Cerebellar cortex (tissue), 1 donor: ENCODE results near the gene SRPK3.
"Not testable (repeated sequence)": the region's sequence is repeated elsewhere in the genome, so short reads cannot be mapped to it uniquely, and the experiment has no call there.

ENCODE experiments used
- DNase-seq: peaks from one replicate; pipeline ENCODE4 v3.0.0-alpha.2; 2015; ENCODE audit warnings: low spot score

SRPK3 gene, protein sequence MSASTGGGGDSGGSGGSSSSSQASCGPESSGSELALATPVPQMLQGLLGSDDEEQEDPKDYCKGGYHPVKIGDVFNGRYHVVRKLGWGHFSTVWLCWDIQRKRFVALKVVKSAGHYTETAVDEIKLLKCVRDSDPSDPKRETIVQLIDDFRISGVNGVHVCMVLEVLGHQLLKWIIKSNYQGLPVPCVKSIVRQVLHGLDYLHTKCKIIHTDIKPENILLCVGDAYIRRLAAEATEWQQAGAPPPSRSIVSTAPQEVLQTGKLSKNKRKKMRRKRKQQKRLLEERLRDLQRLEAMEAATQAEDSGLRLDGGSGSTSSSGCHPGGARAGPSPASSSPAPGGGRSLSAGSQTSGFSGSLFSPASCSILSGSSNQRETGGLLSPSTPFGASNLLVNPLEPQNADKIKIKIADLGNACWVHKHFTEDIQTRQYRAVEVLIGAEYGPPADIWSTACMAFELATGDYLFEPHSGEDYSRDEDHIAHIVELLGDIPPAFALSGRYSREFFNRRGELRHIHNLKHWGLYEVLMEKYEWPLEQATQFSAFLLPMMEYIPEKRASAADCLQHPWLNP

DNA sequence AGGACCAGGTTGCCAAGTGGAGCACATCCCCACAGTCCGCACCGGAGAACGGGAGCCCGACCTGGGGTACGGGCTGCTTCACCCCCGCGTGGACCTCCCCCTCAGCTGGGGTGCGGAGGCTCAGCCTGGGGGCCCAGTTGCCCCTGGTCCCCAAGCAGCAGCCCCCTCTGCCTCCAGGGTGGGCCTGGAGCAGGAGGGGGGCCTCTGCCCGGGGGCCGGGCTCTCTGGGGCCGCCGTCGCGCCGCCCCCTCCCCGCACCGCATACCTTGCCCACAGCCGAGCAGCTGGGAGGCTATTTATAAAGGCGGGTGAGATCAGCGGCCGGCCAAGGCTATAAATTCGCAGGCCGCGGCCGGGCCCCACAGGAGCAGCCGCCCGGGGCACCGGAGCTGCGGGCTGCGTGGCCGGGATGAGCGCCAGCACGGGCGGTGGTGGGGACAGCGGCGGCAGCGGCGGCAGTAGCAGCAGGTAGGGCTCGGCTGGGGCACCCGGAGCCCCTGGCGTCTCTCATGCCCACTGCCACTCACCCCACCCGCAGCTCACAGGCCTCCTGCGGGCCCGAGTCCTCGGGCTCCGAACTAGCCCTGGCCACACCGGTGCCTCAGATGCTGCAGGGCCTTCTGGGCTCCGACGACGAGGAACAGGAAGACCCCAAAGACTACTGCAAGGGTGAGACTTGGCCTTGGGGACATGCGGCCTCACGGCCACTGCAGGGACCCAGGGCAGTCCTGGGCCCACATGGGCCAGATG, at the start of gene SRPK3:
Gene SRPK3, plus strand, starts transcription at position 364 of the 750 bp plus-strand sequence. Its CDS starts 46 bp downstream, at position 410.
- no peak for DNase-seq

DNA sequence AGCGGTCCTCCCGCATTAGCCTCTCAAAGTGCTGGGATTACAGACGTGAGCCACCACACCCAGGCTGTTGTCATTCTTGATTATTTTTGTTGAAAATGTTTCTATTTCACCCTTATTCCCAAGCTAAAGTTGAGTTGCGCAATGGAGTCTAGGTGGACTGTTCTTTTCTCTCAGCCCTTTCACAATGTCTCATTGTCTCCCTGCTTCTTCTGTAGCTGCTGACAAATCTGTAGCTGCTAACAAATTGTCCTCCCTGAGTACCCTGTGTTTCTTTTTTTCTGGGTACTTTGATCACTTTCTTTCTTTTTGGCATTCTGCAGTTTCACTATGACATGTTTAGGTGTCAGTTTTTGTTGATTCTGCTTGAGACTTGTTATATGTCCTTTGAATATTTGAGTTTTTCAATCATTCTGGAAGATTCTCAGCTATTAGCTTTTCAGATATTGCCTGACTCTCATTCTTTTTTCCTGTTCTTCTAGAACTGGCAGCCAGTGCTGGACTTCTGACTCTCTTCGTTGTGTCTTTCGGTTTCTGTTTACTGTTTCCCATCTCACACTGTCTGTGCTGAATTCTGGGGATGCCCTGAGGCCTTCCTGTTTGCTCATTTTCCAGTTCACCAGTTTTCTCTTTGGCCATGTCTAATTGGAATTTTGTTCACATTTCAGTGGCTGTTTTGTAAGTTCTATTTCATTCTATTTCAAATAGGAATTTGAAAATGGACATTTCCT, 49.6 kb upstream of the SRPK3 start:
- no peak for DNase-seq

DNA sequence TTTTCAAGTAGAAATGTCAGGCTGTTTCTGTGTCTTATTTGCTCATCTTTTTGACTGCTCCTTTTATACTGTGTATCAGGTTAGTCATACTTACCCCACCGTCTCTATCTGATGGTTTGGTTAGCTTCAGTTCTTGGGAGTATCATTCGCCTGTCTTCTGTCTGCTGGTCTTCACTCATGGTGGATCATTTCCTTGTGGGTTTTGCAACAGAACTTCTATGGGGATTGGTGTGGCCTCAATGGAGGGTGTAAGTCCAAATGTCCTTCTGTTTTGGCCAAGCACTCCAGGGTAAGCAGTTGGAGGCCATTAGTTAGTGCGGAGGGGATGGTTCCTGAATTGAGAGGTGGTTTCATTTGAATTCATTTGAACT, 49.0 kb upstream of the SRPK3 start:
- no peak for DNase-seq

DNA sequence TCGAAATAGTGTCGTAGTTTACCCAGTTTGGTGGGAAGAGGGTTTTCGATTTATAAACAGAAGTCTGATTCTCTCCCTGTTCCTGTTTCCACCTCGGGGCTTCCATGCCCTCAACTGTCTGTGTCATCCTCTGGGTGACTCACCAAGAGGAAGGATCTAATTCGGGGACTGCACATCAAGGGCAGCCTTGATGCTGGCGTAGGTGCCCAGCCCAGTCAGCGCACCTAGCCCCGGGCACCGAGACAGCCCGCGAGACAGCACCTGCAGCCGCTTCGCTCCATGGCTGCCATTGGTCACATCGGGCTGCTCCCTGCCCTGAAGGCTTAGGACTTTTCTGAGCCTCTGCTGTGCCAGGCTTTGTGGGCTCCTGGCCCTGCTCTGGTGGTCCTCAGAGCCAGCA, 48.4 kb upstream of the SRPK3 start:
- DNase-seq, result no peak

DNA sequence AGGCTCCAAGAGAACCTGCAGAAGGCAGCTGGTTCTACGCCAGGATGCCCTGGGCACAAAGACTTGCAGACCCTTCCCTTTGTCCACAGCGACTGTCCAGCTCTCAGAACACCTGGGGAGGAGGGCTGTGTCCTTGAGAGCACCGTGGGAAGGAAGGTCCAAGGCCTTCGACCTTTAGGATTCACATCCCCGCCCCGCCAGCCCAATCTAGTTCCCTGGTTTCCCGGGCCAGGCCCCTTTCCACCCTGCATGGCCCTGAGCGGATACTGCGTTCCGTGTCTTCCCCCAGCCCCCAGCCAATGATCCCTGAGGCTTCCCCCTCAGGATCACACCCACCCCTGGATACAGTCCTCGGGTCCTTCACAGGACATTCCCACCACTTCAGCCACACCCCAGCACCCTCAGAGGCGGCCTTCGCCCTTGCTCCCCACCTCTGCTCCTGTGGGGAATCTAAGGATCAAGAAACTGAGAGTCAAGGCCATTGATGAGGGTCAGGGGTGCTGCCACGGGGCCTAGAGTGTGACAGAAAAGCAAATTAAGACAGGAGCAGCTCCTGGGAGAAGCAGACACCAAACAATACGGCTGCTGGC, 47.1 kb upstream of the SRPK3 start:
- no peak for DNase-seq

DNA sequence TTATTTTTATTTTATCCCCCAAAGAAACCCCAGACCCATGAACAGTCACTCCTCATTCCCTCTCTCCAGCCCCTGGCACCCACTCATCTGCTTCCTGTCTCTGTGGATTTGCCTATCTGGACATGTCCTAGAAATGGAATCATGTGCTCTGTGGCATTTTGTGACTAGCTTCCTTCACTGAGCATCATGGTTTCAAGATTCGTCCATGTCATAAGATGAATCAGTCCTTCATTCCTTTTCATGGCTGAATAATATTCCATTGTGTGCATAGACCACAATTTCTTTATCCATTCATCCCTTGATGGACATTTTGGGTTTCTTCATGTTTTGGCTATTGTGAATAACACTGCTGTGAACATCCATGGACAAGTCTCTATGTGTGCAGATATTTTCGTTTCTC, 46.0 kb upstream of the SRPK3 start:
- no peak for DNase-seq

DNA sequence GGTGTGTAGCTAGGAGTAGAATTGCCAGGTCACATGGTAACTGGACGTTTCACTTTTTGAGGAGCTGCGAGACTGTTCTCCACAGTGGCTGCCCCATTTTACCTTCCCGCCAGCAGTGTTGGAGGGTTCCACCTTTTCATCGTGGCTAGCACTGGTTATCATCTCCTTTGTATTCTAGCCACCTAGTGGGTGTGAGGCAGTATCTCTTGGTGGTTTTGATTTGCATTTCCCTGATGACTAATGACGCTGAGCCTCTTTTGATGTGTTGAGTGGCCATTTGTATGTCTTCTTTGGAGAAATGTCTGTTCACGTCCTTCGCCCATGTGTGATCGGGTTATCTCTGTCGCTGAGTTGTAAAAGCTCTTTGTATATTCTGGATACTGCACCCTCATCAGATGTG, 45.6 kb upstream of the SRPK3 start:
- DNase-seq, result no peak

DNA sequence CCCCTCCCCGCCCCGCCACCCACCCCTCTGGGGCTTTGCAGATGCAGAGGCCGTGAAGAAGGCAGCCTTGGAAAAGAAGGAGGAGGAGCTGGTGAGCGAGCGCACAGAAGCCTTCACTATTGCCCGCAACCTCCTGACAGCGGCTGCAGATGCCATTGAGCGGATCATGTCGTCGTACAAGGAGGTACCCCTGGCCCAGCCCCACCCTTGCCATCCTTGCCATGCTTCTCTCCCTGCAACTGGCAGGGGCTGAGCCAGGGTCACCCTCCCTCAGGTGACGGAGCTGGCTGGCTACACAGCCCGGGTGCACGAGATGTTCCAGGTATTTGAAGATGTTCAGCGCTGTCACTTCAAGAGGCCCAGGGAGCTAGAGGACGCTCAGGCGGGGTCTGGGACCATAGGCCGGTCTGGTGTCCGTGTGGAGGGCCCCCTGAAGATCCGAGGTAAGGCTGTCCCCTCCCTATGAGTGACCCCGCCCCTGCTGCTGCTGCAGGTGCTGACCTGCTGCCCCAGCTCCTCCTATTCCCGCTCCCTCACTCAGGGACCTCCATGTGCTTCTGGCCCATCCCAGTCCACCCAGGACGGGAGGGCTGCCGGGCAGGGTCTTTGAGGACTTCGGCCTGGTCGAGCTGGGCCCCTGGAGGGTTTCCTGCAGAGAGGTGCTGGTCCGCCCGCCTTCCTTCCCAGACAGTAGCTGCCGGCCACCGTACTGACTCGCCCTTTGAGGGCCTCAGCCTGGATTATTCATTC, 44.6 kb upstream of the SRPK3 start:
- no peak for DNase-seq

DNA sequence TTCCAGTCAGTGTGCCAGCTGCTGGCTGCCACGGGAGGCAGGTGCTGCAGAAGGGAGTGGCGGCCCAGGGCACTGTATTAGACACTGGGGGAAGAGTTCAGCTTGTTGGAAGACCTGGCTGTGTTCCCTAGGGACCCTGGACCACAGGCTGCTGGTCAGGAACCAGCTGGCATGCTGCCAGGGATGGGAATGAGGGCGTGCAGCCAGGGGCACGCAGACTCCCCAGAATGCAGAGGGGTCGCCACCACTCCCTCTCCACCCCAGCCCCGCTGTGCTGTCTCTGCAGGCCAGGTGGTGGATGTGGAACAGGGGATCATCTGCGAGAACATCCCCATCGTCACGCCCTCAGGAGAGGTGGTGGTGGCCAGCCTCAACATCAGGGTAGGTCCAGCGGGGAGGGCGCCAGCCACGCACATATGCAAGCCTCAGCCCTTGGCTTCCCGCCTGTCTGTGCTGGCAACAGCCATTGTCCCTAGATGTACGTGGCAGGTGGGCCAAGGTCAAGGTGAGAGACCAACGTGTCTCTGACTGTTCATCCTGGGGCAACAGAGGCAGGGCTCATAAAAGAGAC, 43.9 kb upstream of the SRPK3 start:
- DNase-seq, result no peak

DNA sequence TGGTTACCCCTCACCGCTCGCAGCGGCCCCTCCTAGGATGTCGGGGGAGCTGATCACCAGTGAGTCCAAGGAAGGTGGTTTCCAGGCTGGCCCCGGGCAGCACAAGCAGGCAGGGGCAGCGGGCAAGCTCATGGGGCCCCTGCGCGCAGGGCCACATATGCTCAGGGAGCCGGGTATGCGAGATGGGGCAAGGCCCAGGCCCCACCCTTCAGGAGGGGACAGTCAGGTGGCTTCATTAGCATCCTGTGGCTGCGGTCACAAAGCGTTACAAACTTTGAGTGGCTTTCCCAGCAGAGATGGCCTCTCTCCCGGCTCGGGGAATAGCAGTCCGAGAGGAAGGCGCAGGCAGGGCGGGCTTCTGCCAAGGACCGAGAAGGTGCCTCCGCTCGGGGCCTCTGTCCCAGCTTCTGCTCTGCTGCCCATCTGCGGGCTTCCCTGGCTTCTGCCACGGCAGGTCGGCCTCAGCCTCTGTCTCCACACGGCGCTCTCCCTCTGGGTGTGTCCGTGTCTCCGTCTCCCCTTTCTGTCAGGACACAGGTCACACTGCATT, 42.7 kb upstream of the SRPK3 start:
- DNase-seq, result no peak

DNA sequence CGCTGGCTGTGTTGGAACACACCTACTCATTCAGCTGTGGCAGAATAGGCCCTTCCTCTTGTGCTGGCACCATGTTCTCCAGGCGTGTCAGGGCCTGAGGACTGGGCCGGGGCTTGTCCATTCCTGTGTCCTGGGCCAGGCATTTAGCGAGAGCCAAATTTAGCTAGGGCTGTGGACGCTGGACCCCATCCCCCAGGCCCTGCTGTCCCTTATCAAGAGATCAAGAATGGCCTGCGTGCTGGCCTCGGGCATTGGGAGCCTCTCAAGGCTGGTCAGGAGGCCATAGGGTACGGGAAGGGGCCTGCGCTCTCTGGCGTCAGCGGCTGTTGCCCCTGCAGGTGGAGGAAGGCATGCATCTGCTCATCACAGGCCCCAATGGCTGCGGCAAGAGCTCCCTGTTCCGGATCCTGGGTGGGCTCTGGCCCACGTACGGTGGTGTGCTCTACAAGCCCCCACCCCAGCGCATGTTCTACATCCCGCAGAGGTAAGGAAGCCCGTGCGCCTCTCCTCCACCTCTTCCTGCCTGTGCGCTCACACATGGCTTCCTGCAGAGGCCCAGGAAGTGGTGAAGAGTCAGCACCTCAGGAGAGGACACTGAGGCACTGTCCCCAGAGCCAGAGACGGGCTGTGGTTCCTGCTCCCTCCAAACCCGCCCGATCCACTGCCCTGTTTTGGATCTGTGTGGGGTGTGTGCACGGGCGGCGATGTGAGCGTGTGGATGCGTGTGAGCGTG, 40.9 kb upstream of the SRPK3 start:
- no peak for DNase-seq

DNA sequence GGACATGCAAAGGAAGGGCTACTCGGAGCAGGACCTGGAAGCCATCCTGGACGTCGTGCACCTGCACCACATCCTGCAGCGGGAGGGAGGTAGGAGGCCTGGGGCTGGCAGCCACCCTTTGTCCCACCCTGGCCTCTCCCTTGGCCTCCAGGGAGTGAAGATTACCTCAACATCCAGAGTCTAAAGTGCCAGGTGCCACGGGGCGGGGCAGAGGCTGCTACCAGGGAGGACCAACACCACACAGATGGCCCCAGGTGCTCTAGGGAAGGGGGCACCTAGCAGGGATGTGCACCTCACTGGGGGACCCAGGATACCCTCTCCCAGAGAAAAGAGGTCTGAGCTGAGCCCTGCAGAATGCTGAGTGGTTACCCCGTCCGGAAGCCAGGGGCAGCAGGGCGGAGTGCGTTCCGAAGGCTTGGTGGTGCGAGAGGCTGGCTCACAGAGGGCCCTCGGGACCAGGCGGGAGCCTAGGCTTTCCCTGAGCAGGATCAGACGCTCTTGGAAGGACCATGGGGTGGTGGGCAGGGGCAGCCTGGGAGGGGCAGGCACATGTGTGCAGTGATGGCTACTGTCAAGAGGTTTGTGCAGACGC, 40.1 kb upstream of the SRPK3 start:
- DNase-seq, result no peak

DNA sequence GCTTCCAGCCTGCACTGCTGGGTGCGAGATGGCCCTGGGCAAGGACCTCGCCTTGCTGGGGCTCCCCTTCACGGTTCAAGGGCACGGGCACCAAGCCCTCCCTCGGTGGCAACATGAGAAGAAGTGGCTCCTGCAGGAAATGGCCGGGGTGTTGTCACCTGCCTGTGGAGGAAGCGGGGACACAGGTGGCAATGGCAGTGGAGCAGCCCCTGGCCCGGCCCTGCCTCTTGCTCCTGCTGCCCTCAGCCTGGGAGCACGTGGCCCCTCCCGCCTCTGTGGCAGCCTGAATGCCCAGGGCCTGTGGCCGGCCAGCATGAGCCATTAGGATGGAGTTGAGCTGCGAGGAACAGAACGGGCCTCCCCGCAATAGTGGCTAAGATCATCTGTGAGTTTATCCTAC, 39.4 kb upstream of the SRPK3 start:
- no peak for DNase-seq

DNA sequence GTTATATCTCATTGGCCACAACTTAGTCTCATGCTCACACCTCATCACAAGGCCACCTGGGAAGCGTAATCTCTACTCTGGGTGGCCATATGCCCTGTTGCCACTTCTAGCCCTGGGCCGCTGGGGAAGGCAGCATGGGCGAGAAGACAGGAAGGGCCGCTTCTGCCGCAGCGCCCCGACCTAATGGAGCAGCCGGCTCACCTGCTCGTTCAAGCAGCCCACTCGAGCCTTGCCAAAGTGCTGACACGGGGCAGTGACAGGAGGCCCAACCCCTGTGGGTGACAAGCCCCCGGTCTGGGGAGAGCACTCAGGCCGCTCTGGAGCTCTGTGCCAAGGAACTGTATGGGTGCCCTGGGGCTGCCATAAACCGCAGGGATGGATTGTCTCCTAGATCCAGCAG, 38.7 kb upstream of the SRPK3 start:
- DNase-seq, result not testable (repeated sequence)

DNA sequence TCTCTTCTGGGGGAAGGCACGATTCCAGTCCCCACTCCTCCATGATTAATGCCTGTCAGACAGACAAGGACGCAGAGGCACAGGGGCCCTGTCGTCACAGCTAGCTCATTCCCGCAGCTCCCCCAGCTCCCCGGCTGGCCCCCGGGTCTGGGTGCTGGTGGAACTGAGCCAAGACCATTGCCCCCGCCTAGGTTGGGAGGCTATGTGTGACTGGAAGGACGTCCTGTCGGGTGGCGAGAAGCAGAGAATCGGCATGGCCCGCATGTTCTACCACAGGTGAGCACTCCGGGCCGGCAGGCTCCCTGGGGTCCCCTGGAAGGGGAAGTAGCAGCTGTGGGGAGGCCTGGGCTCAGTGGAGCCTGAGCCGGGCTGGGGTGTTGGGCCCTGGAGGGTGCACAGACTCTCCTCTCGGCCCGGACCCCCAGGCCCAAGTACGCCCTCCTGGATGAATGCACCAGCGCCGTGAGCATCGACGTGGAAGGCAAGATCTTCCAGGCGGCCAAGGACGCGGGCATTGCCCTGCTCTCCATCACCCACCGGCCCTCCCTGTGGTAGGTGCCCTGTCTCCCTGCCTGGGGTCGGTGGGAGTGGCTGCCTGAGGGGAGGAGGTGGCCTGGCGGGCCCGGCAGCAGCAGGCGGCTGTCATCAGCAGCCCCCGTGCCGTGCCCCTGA, 37.9 kb upstream of the SRPK3 start:
- DNase-seq, result not testable (repeated sequence)

DNA sequence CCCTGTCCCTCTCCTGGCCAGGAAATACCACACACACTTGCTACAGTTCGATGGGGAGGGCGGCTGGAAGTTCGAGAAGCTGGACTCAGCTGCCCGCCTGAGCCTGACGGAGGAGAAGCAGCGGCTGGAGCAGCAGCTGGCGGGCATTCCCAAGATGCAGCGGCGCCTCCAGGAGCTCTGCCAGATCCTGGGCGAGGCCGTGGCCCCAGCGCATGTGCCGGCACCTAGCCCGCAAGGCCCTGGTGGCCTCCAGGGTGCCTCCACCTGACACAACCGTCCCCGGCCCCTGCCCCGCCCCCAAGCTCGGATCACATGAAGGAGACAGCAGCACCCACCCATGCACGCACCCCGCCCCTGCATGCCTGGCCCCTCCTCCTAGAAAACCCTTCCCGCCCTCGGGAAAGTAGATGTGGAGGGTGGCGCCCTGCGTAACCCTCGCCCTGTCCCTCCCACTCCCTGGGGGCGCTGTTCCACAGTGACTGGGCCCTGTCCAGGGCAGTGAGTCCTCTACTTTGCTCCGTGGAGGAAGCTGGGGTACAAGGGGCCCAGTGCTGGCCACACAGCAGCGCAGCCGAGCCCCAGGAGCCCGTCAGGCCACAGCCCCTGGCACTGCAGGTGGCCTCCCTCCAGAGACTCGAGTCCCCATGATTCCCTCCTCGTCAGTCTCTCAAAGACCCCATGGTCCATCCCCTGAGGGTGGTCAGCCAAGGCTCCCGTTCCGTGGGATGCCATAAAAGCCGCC, 37.2 kb upstream of the SRPK3 start:
- not testable (repeated sequence) for DNase-seq

DNA sequence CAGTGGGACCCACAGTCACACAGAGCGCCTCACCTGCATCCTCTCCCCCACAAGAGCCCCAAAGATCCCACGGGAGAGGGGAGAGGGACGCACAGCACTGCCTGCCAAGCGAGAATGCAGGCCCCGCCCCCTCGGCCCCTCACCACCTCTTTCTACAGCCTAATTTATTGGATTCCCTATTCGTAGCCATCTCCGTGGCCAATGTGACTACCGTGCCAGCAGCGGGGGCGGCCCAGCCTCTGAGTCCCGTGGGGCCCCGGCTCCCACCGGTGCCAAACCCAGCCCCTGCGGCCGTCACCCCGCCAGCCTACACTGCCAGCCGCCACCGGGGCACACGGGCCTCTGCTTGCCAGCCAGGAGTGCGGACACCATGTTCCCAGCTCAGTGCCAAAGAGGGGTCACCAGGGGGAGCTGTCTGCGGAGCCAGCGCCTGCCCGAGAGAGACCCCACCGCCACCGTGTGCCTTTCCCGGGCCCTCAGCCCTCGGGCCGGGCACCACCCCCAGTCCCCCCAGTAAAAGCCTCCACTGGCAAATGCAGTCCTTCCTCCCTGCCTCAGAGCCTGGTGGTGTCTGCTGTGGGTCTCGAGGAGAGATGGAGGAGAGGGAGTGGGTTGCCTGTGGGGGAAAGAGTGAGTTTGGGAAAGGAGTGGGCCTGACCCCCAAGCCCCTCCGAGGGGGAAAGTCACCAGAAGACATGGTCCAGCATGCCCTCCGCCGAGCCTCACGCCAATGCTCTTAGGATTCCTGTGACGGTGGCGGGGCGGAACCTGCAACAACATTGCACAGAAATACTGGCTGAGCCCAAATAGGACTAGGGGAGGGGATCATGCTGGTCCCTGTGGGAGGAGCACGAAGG, 36.4 kb upstream of the SRPK3 start:
- no peak for DNase-seq
